Lung (tissue), 12 donors: ENCODE data around the gene TAF11. TPM values are rescaled to one million over a fixed set of nuclear protein-coding genes. Genes with fewer than 3 reads are reported as not detected.

Source experiments
- ATAC-seq: fragments of 200-7000 bp; cut with Tn5 transposase; one replicate; pipeline ENCODE4 v1.9.1; 2020; ENCODE audit warnings: moderate number of reproducible peaks; ENCODE audit not compliant: insufficient read depth, low FRiP score
- DNase-seq, 3 donors: peaks; one replicate each; pipeline ENCODE4 v3.0.0-alpha.2; 2013 to 2017
- H3K27ac ChIP-seq, 2 donors: one replicate each; pipeline ENCODE4 v1.5.1; 2013; ENCODE audit warnings: mild to moderate bottlenecking in 2 of 2, moderate library complexity in 2 of 2, control low read depth in 1 of 2, inconsistent platforms in 1 of 2, low read depth in 1 of 2, low read length in 1 of 2
- H3K27me3 ChIP-seq, 3 donors: one replicate each; pipeline ENCODE4 v1.5.1; 2013; ENCODE audit warnings: low read length in 2 of 3; ENCODE audit not compliant: control insufficient read depth in 3 of 3, insufficient read depth in 3 of 3
- H3K36me3 ChIP-seq, 4 donors: one replicate each; pipeline ENCODE4 v1.5.1; 2013; ENCODE audit warnings: low read length in 4 of 4, mild to moderate bottlenecking in 1 of 4, moderate library complexity in 1 of 4; ENCODE audit not compliant: control insufficient read depth in 4 of 4, insufficient read depth in 4 of 4
- H3K4me1 ChIP-seq, 5 donors: one replicate each; pipeline ENCODE4 v1.5.1; 2013; ENCODE audit warnings: low read length in 5 of 5, mild to moderate bottlenecking in 2 of 5, moderate library complexity in 1 of 5; ENCODE audit not compliant: control insufficient read depth in 5 of 5, insufficient read depth in 5 of 5
- H3K4me3 ChIP-seq: one replicate; pipeline ENCODE4 v1.5.1; 2013; ENCODE audit warnings: mild to moderate bottlenecking, control low read depth, moderate library complexity
- H3K9ac ChIP-seq, 2 donors: one replicate each; pipeline ENCODE4 v1.5.1; 2013; ENCODE audit warnings: low read length in 2 of 2, control low read depth in 1 of 2; ENCODE audit not compliant: insufficient read depth in 1 of 2
- H3K9me3 ChIP-seq, 4 donors: one replicate each; pipeline ENCODE4 v1.5.1; 2013; ENCODE audit warnings: low read length in 3 of 4, mild to moderate bottlenecking in 1 of 4, moderate library complexity in 1 of 4; ENCODE audit not compliant: control insufficient read depth in 4 of 4, insufficient read depth in 3 of 4
- WGBS, 2 donors: extraction: QIAGEN DNeasy Blood & Tissue Kit; methylation state at CpG; one replicate each; pipeline ENCODE4 v1.1.7; 2013; 5-methylcytosine and 5-hydroxymethylcytosine counted together
- polyA plus RNA-seq, 2 donors: library from polyadenylated mRNA; stranded (reverse); fragments of 200-250 nt; gene quantifications; one replicate each; pipeline ENCODE4 v1.2.1, GENCODE V29; 2013
- total RNA-seq, 2 donors: library from RNA; depleted of rRNA in 1 of 2; stranded (reverse); fragments of >200 nt in 1 of 2; gene quantifications; one replicate each; pipeline ENCODE4 v1.2.1, GENCODE V29; 2014 to 2021
- TF ChIP-seq, protein P1 (sequence below): IDR thresholded peaks from 2 replicates; pipeline ENCODE4 v1.5.1; 2012; ENCODE audit warnings: mild to moderate bottlenecking; ENCODE audit errors: control extremely low read depth, extremely low read depth
- donor health status: control.
- donor health status: control.
- donor health status: Bipolar disorder and iron deficiency.
- donor health status: healthy.
- donor health status: DM: yes; HTN: yes; CAD: no.

TAF11 gene
- total and polyA plus RNA-seq, 4 donors: 17.3 to 30.5 (median 29.2) TPM

- Histone ChIP-seq H3K36me3 (peaks cover 22 to 36% (median 28%) of the 10 kb centered on the region in 4 donors), H3K27me3 (no peaks in the 10 kb centered on the region), H3K27ac (no peak overlapping the region), H3K4me1 (no peaks in the 10 kb centered on the region), H3K9me3 (no peaks in the 10 kb centered on the region), H3K4me3 (no peak overlapping the region), H3K9ac (no peak overlapping the region)
- TF ChIP-seq, protein P1, sequence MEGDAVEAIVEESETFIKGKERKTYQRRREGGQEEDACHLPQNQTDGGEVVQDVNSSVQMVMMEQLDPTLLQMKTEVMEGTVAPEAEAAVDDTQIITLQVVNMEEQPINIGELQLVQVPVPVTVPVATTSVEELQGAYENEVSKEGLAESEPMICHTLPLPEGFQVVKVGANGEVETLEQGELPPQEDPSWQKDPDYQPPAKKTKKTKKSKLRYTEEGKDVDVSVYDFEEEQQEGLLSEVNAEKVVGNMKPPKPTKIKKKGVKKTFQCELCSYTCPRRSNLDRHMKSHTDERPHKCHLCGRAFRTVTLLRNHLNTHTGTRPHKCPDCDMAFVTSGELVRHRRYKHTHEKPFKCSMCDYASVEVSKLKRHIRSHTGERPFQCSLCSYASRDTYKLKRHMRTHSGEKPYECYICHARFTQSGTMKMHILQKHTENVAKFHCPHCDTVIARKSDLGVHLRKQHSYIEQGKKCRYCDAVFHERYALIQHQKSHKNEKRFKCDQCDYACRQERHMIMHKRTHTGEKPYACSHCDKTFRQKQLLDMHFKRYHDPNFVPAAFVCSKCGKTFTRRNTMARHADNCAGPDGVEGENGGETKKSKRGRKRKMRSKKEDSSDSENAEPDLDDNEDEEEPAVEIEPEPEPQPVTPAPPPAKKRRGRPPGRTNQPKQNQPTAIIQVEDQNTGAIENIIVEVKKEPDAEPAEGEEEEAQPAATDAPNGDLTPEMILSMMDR: no peak
- no peak for ATAC-seq
- DNase-seq: no peak
- WGBS, 2 donors: 93 to 95% methylated on average over 5 of the region's 5 CpGs
Measured at GRCh38 chr6:34877869-34878485, 9.9 kb downstream of the TAF11 start.

DNA sequence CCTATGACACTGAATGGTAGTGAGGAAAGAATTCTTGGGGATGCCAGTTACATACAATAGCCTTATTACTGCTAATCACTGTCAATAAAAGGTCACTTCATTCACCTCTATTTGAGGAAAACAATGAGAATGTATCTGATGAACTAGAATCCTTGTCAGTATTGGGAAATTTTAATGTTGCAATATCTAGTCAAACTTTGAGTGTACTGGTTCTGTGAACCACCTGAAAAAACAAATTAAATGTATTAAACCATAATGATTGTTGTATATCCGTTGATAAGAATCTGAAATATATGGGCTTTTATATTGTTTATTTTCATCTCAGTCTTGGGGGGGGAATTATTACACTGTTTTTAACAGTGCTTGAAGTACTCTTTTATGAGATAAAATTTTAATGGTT is 10.6 kb downstream of the TAF11 start:
- Histone ChIP-seq H3K4me3 (no peak overlapping the region), H3K27ac (no peak overlapping the region), H3K9me3 (no peaks in the 10 kb centered on the region), H3K36me3 (peaks cover 27 to 40% (median 33%) of the 10 kb centered on the region in 4 donors), H3K9ac (no peak overlapping the region), H3K4me1 (no peaks in the 10 kb centered on the region), H3K27me3 (no peaks in the 10 kb centered on the region)
- 94 to 98% methylated on average over 1 of the region's 1 CpG for WGBS, 2 donors
- no peak for ATAC-seq
- TF ChIP-seq, protein P1: no peak
- DNase-seq: no peak

GRCh38 chr6:34876472-34876871 is 11.4 kb downstream of the TAF11 start:
- H3K27me3 ChIP-seq: no peaks in the 10 kb centered on the region
- H3K9ac ChIP-seq: no peak overlapping the region
- ATAC-seq (no peak), DNase-seq (no peak)
- H3K9me3 ChIP-seq: no peaks in the 10 kb centered on the region
- peaks cover 31 to 47% (median 37%) of the 10 kb centered on the region in 4 donors for H3K36me3 ChIP-seq
- no peak overlapping the region for H3K27ac ChIP-seq
- H3K4me3 ChIP-seq: no peak overlapping the region
- H3K4me1 ChIP-seq: no peaks in the 10 kb centered on the region
- TF ChIP-seq, protein P1: no peak
- 96 to 97% methylated on average over 3 of the region's 3 CpGs for WGBS, 2 donors
